ENCODE data around the gene STAT1. TPM values are rescaled to one million over a fixed set of nuclear protein-coding genes. Genes with fewer than 3 reads are reported as not detected.

The STAT1 gene
- total and polyA plus RNA-seq, 4 donors = 21.6 to 80.1 (median 74.1) TPM

- Histone ChIP-seq H3K27me3 (ENCODE audit: control insufficient read depth in 3 of 3, insufficient read depth in 3 of 3, low read length in 2 of 3) (no peaks in the 10 kb centered on the region), H3K4me1 (ENCODE audit: control insufficient read depth in 5 of 5, insufficient read depth in 5 of 5, low read length in 5 of 5) (peaks cover 0 to 21% (median 9%) of the 10 kb centered on the region in 5 donors), H3K4me3 (no peak overlapping the region), H3K27ac (ENCODE audit: low read depth in 1 of 2, low read length in 1 of 2) (no peak overlapping the region), H3K9me3 (ENCODE audit: control insufficient read depth in 4 of 4, insufficient read depth in 3 of 4, low read length in 3 of 4) (no peaks in the 10 kb centered on the region), H3K9ac (ENCODE audit: insufficient read depth in 1 of 2, low read length in 2 of 2) (no peak overlapping the region), H3K36me3 (ENCODE audit: control insufficient read depth in 4 of 4, insufficient read depth in 4 of 4, low read length in 4 of 4) (no peaks in the 10 kb centered on the region)
- ATAC-seq (ENCODE audit: insufficient read depth, low FRiP score) (no peak), DNase-seq (no peak)
- no peak for TF ChIP-seq CTCF (IDR thresholded peaks at IDR 0.05; ENCODE audit: control extremely low read depth, extremely low read depth)
- 69 to 72% methylated on average over 10 of the region's 10 CpGs for WGBS, 2 donors
Measured at GRCh38 chr2:191029280-191029950, 15.4 kb upstream of the STAT1 start.

- H3K27ac ChIP-seq (ENCODE audit: low read depth in 1 of 2, low read length in 1 of 2) = no peak overlapping the region
- TF ChIP-seq CTCF (IDR thresholded peaks at IDR 0.05; ENCODE audit: control extremely low read depth, extremely low read depth) = no peak
- 42 to 46% methylated on average over 2 of the region's 2 CpGs for WGBS, 2 donors
Measured at GRCh38 chr2:191026377-191026776, 12.4 kb upstream of the STAT1 start.

GRCh38 chr2:191025135-191025534 is 11.2 kb upstream of the STAT1 start:
- no peak overlapping the region for H3K4me3 ChIP-seq
- no peaks in the 10 kb centered on the region for H3K27me3 ChIP-seq (ENCODE audit: control insufficient read depth in 3 of 3, insufficient read depth in 3 of 3, low read length in 2 of 3)
- TF ChIP-seq CTCF (IDR thresholded peaks at IDR 0.05; ENCODE audit: control extremely low read depth, extremely low read depth) = no peak
- WGBS, 2 donors = 13 to 51% methylated on average over 1 of the region's 1 CpG
- DNase-seq (no peak), ATAC-seq (ENCODE audit: insufficient read depth, low FRiP score) (no peak)
- no peak overlapping the region for H3K9ac ChIP-seq (ENCODE audit: insufficient read depth in 1 of 2, low read length in 2 of 2)
- H3K27ac ChIP-seq (ENCODE audit: low read depth in 1 of 2, low read length in 1 of 2) = no peak overlapping the region
- H3K36me3 ChIP-seq (ENCODE audit: control insufficient read depth in 4 of 4, insufficient read depth in 4 of 4, low read length in 4 of 4) = no peaks in the 10 kb centered on the region
- H3K9me3 ChIP-seq (ENCODE audit: control insufficient read depth in 4 of 4, insufficient read depth in 3 of 4, low read length in 3 of 4) = no peaks in the 10 kb centered on the region
- peaks cover 0 to 8% (median 6%) of the 10 kb centered on the region in 5 donors for H3K4me1 ChIP-seq (ENCODE audit: control insufficient read depth in 5 of 5, insufficient read depth in 5 of 5, low read length in 5 of 5)

More at GRCh38 chr2:191026377-191026776, 12.4 kb upstream of the STAT1 start:
- Histone ChIP-seq H3K9me3 (ENCODE audit: control insufficient read depth in 4 of 4, insufficient read depth in 3 of 4, low read length in 3 of 4) (no peaks in the 10 kb centered on the region), H3K4me3 (no peak overlapping the region), H3K4me1 (ENCODE audit: control insufficient read depth in 5 of 5, insufficient read depth in 5 of 5, low read length in 5 of 5) (peaks cover 0 to 4% (median 4%) of the 10 kb centered on the region in 5 donors), H3K36me3 (ENCODE audit: control insufficient read depth in 4 of 4, insufficient read depth in 4 of 4, low read length in 4 of 4) (no peaks in the 10 kb centered on the region), H3K27me3 (ENCODE audit: control insufficient read depth in 3 of 3, insufficient read depth in 3 of 3, low read length in 2 of 3) (no peaks in the 10 kb centered on the region), H3K9ac (ENCODE audit: insufficient read depth in 1 of 2, low read length in 2 of 2) (no peak overlapping the region)
- ATAC-seq (ENCODE audit: insufficient read depth, low FRiP score) (no peak), DNase-seq (no peak)

Data from lung (tissue), 12 donors.